Medulla oblongata (tissue), 1 donor: Measurements from ENCODE around the gene CUTA.

ENCODE experiments used
- DNase-seq: peaks from one replicate; pipeline ENCODE4 v3.0.0-alpha.2; 2015; ENCODE audit errors: extremely low spot score

The CUTA gene

DNA sequence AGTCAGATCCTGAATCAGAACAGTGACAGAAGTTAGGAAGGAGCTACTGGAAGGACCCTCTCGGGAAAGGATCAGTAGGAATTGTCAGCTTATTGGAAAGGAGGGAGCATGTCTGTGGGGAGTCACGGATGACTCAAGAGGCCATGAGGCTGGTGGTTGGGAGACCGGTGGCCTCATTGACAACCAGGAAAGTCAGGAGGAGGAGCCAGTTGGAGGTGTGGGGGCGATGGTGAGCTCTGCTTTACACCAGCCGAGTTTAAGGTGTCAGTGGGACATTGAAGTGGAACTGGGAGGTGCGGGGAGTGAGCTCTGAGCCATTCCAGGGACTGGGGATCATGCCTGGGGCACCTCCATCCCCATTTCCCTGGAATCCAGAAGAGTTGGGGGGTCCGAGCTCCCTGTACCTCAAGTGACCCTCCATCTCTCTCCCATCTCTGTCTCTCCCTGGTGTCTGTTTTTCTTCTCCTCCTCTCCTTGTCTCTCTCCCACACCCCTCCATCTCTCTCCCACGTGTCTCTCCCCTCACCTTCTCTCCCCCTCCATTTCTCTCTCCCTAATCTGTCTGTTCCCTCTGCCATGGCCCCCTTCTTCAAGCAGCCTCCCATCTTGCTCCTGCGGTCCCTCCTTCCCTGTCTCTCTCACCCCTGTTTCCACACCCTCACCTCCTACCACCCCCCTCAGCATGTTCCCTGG is 22.2 kb upstream of the CUTA start:
- no peak for DNase-seq

DNA sequence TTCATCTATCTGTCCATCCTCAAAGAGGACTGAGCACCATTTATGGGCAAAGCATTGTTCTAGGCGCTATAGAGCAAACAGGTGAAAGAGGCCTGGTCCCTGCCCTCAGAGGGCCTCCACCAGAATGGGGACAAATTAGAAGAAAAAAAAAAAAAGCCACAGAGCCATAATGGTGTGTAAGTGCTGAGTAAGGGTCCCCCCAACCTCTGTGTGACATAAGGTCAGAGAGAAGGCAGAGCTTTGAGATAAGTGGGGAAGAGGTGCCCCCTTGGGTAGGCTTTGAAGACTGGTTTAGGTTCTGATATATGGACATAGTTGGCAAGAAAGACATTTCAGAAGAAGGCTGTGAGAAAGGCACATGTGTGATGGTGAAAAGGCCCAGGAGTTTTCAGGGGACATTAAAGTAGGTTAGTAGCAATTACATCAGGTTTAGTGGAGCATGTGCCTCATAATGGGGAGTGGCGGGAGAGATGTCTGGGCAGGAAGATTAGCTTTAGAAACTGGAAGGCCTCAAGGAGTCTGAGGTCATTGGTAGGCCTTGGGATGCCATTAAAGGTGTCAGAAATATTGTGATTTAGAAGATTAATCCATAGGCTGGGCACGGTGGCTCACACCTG is 21.2 kb upstream of the CUTA start:
- DNase-seq: no peak

DNA sequence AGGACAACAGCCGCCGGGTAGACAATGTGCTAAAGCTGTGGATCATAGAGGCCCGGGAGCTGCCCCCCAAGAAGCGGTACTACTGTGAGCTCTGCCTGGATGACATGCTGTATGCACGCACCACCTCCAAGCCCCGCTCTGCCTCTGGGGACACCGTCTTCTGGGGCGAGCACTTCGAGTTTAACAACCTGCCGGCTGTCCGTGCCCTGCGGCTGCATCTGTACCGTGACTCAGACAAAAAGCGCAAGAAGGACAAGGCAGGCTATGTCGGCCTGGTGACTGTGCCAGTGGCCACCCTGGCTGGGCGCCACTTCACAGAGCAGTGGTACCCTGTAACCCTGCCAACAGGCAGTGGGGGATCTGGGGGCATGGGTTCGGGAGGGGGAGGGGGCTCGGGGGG is 19.8 kb upstream of the CUTA start:
- DNase-seq: no peak

DNA sequence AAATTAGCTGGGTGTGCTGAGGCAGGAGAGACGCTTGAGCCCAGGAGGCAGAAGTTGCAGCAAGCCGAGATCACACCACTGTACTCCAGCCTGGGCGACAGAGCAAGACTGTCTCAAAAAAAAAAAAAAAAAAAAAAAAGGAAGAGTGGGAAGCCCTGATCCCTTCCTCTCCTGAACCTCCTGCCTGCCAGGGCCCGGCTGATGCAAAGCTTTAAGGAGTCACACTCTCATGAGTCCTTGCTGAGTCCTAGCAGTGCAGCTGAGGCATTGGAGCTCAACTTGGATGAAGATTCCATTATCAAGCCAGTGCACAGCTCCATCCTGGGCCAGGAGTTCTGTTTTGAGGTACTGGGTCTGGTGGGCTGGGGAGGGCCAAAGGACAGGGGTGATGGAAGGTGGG is 17.1 kb upstream of the CUTA start:
- DNase-seq: no peak

DNA sequence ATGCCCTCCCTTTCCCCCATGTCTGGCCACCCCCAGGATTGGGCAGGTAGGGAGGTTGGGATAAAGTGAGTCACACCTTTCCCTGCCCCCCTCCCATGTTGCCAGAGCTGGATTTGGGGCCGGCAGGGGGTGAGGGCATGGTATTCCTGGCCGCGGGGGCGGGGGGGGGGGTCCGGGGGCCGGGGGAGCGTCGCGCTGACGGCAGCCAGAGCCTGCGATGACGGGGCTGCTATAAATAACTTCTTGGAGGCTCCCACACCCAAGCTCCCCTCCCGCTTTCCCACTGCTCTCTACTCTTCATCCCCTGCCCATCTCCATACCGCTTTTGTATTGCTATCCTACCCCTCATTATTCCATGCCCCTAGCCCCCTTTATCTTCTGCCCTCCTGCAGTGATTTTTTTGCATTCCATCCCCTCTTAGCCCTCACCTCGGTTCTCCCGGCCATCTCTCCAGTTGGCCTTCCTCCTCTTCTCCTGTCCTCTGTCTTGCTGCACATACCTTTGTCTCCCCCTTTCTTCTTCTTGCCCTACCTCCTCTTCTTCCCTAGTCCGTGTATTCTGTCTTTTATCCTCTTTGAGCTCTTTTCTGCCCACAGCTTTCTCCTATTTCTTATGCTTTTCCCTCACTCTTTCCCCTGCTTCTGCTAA is 15.8 kb upstream of the CUTA start:
- no peak for DNase-seq

DNA sequence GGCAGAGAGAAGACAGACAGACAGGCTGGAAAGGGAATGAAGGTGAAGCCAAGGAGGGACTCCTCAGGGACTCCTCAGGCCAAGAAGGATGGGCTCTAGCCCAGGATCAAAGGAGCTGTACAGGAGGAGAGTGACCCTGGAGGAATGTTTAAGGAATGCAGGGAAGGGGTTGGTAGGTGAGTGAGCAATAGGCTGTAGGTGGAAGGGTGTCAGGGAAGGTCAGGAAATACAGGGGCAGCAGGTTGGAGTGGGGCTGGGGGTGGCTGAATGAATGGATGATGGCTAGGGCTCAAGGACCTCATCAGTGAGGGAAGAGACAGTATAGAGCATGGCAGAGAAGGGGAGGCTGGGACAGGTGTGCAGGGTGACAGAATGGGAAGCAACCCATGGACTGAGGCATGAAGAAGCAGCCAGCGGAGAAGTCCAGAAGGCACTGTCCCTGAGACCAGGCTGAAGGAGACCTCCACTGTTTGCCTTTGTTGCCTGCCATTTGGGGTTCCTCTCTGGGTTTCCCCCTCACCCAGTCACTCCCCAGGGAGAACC is 15.2 kb upstream of the CUTA start:
- DNase-seq: no peak

DNA sequence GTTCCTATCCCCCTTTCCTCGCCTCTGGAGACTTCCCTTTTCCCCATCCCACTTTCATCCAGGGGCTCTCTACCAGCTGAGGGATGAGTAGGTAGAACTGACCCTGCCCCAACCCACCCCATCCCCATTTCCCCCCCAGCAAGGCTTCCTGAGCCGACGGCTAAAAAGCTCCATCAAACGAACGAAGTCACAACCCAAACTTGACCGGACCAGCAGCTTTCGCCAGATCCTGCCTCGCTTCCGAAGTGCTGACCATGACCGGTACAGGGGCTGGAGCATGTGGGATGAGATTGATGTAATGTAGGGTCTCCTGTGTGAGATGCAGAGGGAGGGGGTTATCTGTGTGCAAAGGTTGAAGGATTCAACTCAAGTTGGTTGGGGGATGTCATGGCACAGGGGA is 14.6 kb upstream of the CUTA start:
- no peak for DNase-seq

DNA sequence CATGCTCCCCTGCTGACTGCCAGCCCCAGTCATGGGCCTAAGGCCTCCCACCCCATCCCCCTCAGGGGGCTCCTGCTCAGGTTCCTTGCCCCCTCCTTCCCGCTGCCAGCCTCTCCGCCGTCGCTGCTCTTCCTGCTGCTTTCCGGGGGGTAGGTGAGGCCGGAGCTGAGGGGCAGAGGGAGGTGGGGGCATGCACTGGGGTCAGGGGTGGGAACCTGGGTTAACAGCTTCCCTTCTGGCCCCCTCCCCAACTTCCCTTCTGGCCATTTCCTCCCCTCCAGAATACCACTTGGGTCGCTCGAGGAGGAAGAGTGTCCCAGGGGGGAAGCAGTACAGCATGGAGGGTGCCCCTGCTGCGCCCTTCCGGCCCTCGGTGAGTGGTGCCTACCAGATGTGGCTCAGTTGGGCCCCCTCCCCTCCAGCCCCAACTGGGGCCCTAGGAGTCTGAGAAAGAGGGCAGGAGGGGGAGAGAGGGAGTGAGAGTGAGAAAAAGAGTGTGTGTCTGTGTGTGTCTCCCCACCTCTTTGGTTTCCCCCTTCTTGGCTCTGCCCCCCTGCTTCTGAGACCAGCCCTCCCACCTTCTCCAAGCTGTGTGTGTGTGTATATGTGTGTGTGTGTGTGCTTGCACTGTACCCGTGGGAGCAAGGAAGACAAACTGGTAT is 14.1 kb upstream of the CUTA start:
- no peak for DNase-seq

DNA sequence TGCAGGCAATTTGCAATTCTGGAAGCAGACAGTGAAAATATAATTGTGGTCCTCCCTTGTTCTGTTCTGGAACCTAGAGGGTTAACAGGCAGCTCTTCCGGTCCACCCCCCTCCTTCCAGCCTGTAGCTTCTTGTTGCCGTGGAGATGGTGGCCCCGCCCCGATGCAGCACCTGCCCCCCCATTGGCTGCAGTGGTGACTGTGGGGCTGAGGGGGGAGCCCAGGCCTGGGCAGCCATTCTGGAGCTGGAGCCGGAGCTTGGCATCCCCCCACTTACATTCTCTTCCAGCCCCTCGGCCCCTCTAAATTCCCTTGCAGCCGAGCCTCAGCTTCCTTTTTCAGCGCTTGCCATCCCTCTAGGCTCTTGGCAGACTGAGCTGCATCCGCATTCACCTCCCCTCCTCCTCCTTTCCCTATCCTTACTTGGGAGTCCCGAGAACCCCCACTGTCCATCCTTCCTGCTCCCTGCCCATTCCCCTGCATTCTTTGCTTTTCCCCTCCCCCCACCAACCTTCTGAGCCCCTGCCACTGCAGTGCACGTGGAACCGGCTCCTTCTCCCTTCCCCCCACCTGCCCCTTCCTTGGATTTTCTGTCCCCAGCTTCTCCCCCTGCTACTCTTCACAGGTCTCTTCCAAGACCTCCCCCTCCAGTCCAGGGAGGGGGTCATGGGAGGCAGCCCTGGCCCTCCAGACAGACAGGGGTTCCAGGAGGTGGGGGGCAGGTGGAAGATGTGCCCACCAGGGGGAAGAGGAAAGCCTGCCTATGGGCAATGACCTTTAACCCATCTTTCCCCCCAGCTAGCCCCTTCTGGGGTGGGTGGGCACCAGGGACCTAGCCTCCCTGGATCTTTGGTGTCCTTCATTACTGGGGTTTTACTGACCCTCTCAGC is 13.3 kb upstream of the CUTA start:
- DNase-seq: peak; percentile 81

DNA sequence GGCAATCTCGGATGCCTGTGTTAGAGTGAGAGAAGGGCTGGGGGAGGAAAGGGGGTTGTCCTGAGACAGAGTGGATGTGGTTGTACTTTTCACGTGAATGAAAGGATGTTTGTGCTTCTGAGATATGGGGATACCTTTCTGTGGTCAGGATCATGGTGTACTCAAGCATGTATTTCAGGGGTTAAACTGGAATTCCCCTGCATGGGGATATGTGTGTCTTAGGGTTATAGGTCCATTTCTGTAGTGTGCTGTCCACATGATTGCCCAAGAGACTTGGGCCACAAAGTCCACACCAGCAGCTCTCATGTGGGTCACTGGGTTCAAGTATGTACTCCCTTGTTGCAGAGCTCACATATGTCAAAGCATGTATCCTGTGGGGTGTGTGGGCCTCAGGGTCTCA is 12.4 kb upstream of the CUTA start:
- no peak for DNase-seq

DNA sequence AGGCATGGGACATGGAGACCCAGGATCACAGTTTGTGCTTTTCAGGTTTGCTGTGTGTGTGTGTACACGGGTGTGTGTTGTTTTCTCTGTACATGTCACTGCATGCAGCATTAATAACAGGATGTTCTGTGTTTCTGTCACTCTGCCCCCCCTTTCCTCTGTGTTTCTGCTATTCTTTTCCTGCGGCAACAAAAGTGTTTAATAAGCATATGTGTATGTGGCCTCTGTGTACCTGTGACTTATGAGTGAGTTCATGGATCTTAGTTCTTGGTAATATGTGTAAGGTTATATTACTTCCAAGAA is 11.8 kb upstream of the CUTA start:
- DNase-seq: no peak

DNA sequence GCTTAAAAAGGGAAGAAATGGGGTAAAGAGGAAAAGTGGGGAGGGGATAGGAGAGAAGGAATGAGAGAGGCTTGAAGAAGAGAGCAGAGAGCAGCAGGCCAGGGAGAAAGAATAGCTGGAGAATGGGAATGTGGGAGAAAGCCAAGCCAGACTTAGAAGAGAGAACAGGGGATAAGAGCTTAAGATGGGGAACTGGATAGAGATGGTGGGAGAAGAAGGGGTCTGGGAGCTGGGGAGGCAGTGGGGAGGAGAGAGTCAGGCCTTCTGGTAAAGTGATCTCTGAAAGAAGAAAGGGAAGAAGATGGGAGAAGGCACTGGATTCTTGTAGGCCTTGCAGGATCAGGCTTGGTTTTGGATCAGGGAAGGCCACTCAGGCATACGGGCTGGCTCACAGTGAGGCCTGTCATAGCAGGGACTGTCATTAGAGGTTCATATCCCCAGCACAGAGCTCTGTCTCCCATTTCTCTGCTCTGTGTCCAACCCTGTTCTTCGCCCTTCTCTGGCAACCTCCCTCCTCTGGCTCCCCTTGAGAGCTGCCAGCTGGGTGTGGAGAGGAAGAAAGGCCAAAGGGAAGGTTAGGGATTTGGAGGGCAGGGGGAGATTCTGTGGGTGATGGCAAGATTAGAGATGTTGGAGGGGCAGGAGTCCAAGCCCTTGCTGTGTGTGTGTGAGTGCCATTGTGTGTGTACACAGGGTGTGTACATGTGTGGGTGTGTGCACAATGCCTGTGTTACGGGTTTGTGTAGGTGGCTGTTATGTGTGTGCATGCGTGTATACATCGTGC is 11.3 kb upstream of the CUTA start:
- DNase-seq: no peak

DNA sequence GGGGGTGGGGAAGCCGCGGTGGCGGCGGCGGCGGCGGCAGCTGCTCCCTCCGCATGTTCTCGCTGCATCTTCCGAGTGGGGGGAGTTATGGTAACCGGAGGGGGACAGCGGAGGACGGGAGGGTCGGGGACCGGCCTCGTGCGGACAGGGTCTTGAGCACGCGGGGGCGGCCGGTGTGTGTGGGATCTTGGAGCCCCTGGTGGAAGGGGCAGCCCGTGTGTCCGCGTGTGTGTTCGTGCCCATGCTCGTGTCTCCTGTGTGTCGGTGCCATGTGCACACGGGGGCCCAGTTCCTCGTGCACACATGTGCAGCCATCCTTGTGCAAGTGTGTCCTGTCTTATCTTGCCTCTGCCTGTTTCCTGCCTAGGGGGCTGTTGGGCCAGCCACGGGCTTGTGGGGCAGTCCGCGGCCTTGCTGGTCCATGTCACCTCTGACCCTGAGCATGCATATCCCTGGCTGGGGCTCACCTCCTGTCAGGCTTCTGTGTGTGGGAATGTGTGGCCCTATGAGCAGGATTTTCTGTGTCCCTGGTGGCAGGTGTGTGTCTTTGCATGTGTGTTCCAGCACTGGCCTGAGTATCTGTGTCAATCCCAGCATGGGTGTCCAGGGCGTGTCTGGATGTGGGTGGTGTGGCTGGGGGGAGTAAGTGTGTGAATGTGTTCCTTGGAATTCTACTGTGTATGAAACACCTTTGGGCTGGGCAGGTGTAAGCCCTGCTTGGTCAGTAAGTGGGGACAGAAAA is 10.5 kb upstream of the CUTA start:
- DNase-seq: no peak

DNA sequence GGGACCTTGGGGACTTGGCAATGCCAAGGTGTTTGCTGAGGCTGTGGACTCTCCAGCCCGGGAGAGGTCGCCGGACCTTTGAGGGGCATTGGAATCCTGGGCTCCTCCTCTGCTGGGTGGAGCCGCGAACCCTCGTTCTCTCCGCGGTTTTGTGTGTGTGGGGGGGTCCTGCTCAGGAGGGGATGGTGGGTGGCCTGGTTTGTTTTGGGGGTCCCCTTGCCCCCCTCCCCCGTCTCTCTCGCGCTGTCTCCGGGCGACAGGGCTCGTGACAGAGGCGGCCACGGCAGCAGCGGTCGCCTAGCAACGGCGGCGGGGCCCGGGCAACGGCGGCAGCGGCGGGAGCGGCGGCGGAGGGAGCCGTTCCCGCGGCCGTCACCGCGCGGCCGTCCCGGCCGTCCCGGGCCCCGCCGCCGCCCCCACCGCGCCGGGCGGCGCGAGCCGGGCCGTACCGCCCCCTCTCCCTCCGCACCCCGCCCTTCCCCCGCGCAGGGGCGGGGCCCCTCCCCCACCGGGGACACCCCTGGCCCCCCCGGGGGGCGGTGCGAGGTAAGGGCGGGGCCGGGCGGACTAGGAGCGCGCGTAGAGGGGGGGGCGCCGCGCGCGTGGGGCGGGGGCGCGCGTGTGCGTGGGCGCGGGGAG is 9.8 kb upstream of the CUTA start:
- peak; percentile 52 for DNase-seq

DNA sequence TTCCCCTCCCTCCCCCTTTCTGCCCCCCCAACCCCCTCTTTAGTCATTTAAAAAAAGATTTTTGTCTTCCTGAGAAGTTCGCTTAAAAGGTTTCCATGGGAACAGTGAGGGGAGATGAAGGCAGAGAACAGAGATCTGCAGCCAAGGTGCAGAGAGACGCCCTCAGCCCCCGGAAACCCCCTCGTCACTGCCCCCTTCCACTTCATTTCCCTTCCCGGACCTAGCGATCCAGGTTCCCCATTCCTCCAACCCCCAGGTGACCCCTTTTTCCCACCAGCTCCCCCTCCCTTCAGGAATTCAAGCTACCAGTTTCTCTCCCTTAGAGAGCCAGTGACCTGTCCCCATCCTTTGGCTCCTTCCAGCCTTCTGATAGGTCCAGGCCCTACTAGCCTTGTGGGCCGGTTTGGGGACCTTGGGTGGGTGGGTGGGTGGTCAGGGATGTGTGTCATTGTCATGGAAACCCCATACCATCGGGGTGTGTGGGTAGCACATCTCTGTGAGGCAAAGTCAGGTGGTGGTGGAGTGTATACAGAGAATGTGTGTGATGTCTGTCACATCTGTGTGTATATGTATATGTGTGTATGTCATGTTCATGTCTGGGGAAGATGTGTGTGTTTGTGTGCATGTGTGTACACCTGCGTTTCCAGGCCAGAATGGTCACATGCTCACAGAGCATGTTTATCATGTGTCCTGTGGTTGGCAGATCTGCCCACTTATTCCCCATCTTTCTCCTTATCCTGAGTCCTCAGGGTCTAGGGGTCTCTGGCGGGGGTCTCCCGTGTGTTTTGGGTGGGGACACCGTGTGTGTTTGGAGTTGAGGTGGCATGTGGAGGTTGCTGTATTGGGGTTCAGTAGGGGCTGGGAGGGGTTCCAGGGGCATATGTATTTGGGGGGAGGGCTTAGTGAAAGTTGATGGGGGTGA is 8.9 kb upstream of the CUTA start:
- peak; percentile 49 for DNase-seq

DNA sequence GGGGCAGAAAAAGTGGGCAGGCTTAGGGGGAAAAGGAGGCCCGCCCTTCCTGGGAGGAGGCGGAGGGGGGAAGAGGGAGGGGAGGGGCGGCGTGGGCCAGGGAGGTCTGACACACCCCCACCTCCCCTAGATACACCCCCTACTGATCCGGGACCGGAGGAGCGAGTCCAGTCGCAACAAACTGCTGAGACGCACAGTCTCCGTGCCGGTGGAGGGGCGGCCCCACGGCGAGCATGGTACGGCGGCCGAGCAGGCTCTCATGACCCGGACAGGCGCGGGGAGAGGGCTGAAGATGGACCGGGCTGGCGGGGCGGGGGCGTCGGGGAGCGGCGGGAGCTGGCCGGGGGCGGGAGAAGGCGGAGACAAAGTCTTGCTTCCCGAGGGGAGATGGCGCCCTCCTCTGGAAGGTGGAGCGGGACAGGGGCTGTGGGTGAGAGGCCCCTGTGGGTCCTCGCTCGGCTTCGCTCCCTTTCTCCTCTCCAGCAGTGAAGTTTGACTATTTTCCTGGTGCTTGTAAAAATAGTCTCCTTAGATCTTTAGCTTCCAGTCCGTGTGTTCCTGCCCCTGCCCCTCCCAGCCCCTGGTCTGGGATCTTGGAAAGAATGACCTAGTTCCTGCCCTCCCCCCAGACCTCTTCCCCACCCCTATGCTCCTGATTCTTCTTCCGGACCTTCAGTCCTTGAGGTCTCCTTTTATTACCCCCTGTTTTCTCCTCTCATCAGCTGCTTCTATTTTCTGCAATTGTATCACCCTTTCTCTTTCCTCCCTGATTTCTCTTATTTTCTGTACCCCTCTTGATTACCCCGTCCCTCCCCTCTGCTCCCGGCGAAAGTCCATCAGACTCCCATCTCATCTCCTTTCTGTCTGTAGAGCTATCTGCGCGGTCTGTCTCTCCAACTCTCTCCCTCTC is 8.0 kb upstream of the CUTA start:
- peak; percentile 89 for DNase-seq

DNA sequence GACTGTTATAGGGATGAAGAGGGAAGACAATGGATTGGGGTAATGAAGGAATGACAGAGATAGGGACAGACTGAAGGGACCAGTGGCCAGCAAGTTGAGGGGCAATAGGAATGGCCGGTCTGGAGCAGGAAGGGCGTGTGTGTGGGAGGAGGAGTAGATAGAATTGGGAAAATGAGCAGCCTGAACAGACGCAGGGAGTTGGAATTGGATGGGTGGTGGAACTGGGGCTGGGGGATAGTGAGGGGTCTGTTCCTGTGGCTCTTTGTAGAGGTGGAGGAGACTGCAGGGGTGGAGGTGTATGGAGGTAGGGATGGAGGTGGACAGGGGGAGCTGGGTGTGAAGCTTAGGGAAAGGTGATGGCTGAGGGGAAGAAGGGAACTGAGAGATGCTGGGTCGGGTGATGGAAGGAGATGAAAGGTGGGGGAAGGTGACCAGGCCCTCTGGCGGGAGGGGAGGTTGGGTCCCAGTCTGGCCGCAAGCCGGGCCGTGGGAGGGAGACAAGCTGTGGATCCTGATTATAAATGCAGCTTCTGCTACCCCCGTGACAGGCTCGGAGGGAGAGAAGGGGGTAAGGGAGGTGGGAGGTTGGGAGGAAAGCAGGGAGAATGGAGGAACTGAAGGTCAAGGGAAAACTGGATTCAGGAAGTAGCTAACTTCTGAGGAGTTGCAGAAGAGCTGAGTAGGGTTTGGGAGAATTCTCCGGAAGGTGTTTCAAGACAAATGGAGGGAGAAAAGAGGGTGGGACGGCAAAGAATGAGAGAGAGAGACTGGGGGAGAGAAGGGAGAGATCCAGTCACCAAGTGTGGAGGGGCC is 7.2 kb upstream of the CUTA start:
- no peak for DNase-seq
